NB4 (cell line): ENCODE data around the gene RPS21.
A peak's percentile ranks its signal among the peaks of the same experiment; 100 is the strongest.

Experiments used
- DNase-seq: peaks from one replicate; pipeline ENCODE4 v3.0.0; 2010; ENCODE audit warnings: low read depth
- H3K4me3 ChIP-seq: one replicate; pipeline ENCODE4 v1.5.1; 2011; ENCODE audit warnings: mild to moderate bottlenecking, low read depth, low read length, moderate library complexity
- CTCF ChIP-seq: IDR thresholded peaks from one replicate; pipeline ENCODE4 v1.5.1; 2012; ENCODE audit warnings: low read depth, low read length
- MYC ChIP-seq: IDR thresholded peaks from 2 replicates; pipeline ENCODE4 v1.6.1; 2011; ENCODE audit warnings: low read depth, low read length
- POLR2A ChIP-seq: IDR thresholded peaks from 2 replicates; pipeline ENCODE4 v1.6.1; 2011; ENCODE audit warnings: mild to moderate bottlenecking; ENCODE audit not compliant: insufficient read length; ENCODE audit errors: extremely low read depth
- TF ChIP-seq, protein P1 (sequence below): IDR thresholded peaks from 2 replicates; pipeline ENCODE4 v1.6.1; 2011; ENCODE audit warnings: low read depth, low read length

RPS21 gene

GRCh38 chr20:62388839-62389600 lies 2.1 kb downstream of the RPS21 start:
- H3K4me3 ChIP-seq: peak overlapping the region; percentile 99
- DNase-seq: no peak
- TF ChIP-seq CTCF: no peak
- TF ChIP-seq POLR2A: no peak
- TF ChIP-seq, protein P1, sequence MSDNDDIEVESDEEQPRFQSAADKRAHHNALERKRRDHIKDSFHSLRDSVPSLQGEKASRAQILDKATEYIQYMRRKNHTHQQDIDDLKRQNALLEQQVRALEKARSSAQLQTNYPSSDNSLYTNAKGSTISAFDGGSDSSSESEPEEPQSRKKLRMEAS: no peak
- TF ChIP-seq MYC: no peak

GRCh38 chr20:62389601-62390087 lies 2.7 kb downstream of the RPS21 start:
- no peak overlapping the region for H3K4me3 ChIP-seq
- TF ChIP-seq, protein P1: no peak
- TF ChIP-seq POLR2A: no peak
- TF ChIP-seq MYC: no peak
- TF ChIP-seq CTCF: no peak

GRCh38 chr20:62390317-62391164 lies 3.6 kb downstream of the RPS21 start:
- TF ChIP-seq MYC: no peak
- TF ChIP-seq POLR2A: peak; percentile 3
- no peak for DNase-seq

More at GRCh38 chr20:62389601-62390087, 2.7 kb downstream of the RPS21 start:
- no peak for DNase-seq

DNA sequence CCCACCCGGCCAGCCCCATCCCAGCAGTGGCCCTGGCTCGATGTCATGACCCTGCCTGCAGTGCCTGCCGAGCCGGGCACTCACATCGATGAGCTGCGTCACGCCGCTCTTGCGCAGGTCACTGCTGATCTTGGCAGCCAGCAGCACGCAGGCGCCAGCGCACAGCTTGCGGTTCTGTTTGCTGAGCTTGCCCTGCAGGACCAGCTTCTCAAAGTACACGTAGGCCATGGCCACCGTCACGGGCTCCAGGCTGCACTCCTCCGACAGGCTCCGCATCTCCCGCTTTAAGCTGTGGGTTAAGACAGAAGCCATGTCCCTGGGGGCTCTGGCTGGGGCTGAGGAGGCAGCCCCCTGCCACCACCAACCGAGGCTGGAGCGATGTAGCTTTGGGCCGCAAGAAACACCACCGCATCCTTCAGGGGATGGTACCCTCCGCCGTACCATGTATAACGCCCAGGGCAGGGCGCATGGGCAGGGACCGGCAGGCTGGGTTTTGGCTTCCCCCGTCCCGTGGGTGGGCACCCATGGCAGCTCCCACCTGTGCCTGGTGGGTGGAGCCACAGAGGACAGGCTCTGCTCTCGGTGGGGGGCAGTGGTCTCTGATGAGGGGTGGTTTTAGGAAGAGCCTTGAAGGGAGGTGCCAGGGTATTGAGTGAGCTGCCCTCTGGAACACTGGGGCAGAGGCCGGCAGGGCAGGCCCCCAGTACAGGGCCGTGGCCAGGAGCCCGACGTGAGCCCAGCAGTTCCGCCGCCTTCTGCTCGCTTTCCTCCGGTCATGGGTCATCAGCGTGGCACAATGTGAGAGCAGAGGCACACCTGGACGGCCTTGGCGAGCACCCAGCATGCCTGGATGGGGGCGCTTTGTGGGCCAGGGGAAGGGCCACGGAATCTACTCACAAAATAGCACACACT lies 4.5 kb downstream of the RPS21 start:
- TF ChIP-seq CTCF (no peak), POLR2A (no peak), MYC (no peak)
- TF ChIP-seq, protein P1: no peak
- DNase-seq: no peak
- H3K4me3 ChIP-seq: no peak overlapping the region

More at GRCh38 chr20:62390317-62391164, 3.6 kb downstream of the RPS21 start:
- H3K4me3 ChIP-seq: no peak overlapping the region

- H3K4me3 ChIP-seq: no peak overlapping the region
- no peak for TF ChIP-seq POLR2A
- no peak for TF ChIP-seq CTCF
- TF ChIP-seq, protein P1: no peak
- no peak for TF ChIP-seq MYC
- DNase-seq: no peak
Measured at GRCh38 chr20:62392077-62392418, 5.1 kb downstream of the RPS21 start.
